KMS-11 (cell line): ENCODE data around the gene RHBDD2.
"Not testable (repeated sequence)": the region's sequence is repeated elsewhere in the genome, so short reads cannot be mapped to it uniquely, and the experiment has no call there.

ENCODE experiments used
- H2AFZ ChIP-seq: fragments of 200-600 bp; sonication (generic); 2 replicates; pipeline ENCODE4 v1.6.1; 2016; ENCODE audit warnings: antibody characterized with exemption, mixed run types, low read depth
- H3K27ac ChIP-seq: fragments of 200-600 bp; sonication (generic); 2 replicates; pipeline ENCODE4 v1.6.1; 2016; ENCODE audit warnings: mild to moderate bottlenecking, mixed run types
- H3K27me3 ChIP-seq: fragments of 200-600 bp; sonication (generic); 2 replicates; pipeline ENCODE4 v1.6.1; 2017; ENCODE audit warnings: mild to moderate bottlenecking, low read depth, mixed run types, moderate library complexity; ENCODE audit not compliant: insufficient read depth
- H3K36me3 ChIP-seq: fragments of 200-600 bp; sonication (generic); 2 replicates; pipeline ENCODE4 v1.6.1; 2017; ENCODE audit warnings: mild to moderate bottlenecking, mixed run types; ENCODE audit not compliant: insufficient read depth
- H3K4me1 ChIP-seq: fragments of 200-600 bp; sonication (generic); 2 replicates; pipeline ENCODE4 v1.6.1; 2016; ENCODE audit warnings: mild to moderate bottlenecking, low read depth, mixed run types; ENCODE audit not compliant: poor library complexity, severe bottlenecking
- H3K4me2 ChIP-seq: fragments of 200-600 bp; sonication (generic); 2 replicates; pipeline ENCODE4 v1.7.0; 2016; ENCODE audit warnings: mild to moderate bottlenecking, mixed run types
- H3K4me3 ChIP-seq: fragments of 200-600 bp; sonication (generic); IDR thresholded peaks from 2 replicates; pipeline ENCODE4 v1.6.1; 2017; ENCODE audit warnings: low read depth, low read length, mixed read lengths; ENCODE audit not compliant: insufficient read depth
- H3K79me2 ChIP-seq: fragments of 200-600 bp; sonication (generic); 2 replicates; pipeline ENCODE4 v1.6.1; 2016; ENCODE audit warnings: low read depth, mixed run types; ENCODE audit not compliant: insufficient read depth
- H3K9ac ChIP-seq: fragments of 200-600 bp; sonication (generic); 2 replicates; pipeline ENCODE4 v1.6.1; 2016; ENCODE audit warnings: mild to moderate bottlenecking, mixed run types
- H4K20me1 ChIP-seq: fragments of 200-600 bp; sonication (generic); 2 replicates; pipeline ENCODE4 v1.6.1; 2016; ENCODE audit warnings: mild to moderate bottlenecking, mixed run types; ENCODE audit not compliant: insufficient read depth
- TF ChIP-seq, protein P1 (sequence below): fragments of 200-600 bp; sonication (generic); conservative IDR thresholded peaks from 2 replicates; pipeline ENCODE4 v1.6.1; 2017; ENCODE audit warnings: low read depth, mild to moderate bottlenecking, antibody characterized with exemption, low read length, moderate library complexity, mixed read lengths

RHBDD2 gene

GRCh38 chr7:75905785-75906604 is 27.2 kb downstream of the RHBDD2 start:
- H3K4me1 ChIP-seq = peaks cover 27% of the 10 kb centered on the region
- H3K4me2 ChIP-seq = peak overlapping the region; percentile 58
- no peak overlapping the region for H3K4me3 ChIP-seq
- peak overlapping the region; percentile 17; the same call in 1 of the 2 replicates for H3K9ac ChIP-seq
- no peaks in the 10 kb centered on the region for H4K20me1 ChIP-seq
- H3K36me3 ChIP-seq = no peaks in the 10 kb centered on the region
- TF ChIP-seq, protein P1, sequence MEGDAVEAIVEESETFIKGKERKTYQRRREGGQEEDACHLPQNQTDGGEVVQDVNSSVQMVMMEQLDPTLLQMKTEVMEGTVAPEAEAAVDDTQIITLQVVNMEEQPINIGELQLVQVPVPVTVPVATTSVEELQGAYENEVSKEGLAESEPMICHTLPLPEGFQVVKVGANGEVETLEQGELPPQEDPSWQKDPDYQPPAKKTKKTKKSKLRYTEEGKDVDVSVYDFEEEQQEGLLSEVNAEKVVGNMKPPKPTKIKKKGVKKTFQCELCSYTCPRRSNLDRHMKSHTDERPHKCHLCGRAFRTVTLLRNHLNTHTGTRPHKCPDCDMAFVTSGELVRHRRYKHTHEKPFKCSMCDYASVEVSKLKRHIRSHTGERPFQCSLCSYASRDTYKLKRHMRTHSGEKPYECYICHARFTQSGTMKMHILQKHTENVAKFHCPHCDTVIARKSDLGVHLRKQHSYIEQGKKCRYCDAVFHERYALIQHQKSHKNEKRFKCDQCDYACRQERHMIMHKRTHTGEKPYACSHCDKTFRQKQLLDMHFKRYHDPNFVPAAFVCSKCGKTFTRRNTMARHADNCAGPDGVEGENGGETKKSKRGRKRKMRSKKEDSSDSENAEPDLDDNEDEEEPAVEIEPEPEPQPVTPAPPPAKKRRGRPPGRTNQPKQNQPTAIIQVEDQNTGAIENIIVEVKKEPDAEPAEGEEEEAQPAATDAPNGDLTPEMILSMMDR = no peak
- H3K79me2 ChIP-seq = no peaks in the 10 kb centered on the region
- peak overlapping the region; percentile 43 for H3K27ac ChIP-seq
- H3K27me3 ChIP-seq = no peaks in the 10 kb centered on the region; the same call in 1 of the 2 replicates
- H2AFZ ChIP-seq = peak overlapping the region; percentile 57

GRCh38 chr7:75906991-75907667 is 28.3 kb downstream of the RHBDD2 start:
- H4K20me1 ChIP-seq = no peaks in the 10 kb centered on the region
- H3K9ac ChIP-seq = no peak overlapping the region
- H3K27me3 ChIP-seq = no peaks in the 10 kb centered on the region; the same call in 1 of the 2 replicates
- H3K4me1 ChIP-seq = peaks cover 27% of the 10 kb centered on the region
- H3K4me2 ChIP-seq = no peak overlapping the region
- H3K36me3 ChIP-seq = no peaks in the 10 kb centered on the region
- H3K27ac ChIP-seq = no peak overlapping the region
- H2AFZ ChIP-seq = no peak overlapping the region
- TF ChIP-seq, protein P1 = no peak
- H3K4me3 ChIP-seq = no peak overlapping the region
- H3K79me2 ChIP-seq = no peaks in the 10 kb centered on the region

- H2AFZ ChIP-seq, H3K9ac ChIP-seq, H3K4me2 ChIP-seq, H3K27ac ChIP-seq, H4K20me1 ChIP-seq, H3K36me3 ChIP-seq, H3K27me3 ChIP-seq, H3K79me2 ChIP-seq, H3K4me3 ChIP-seq: not testable (repeated sequence)
- H3K4me1 ChIP-seq = peaks cover 27% of the 10 kb centered on the region
Observed at GRCh38 chr7:75907668-75908039, 28.8 kb downstream of the RHBDD2 start.

DNA sequence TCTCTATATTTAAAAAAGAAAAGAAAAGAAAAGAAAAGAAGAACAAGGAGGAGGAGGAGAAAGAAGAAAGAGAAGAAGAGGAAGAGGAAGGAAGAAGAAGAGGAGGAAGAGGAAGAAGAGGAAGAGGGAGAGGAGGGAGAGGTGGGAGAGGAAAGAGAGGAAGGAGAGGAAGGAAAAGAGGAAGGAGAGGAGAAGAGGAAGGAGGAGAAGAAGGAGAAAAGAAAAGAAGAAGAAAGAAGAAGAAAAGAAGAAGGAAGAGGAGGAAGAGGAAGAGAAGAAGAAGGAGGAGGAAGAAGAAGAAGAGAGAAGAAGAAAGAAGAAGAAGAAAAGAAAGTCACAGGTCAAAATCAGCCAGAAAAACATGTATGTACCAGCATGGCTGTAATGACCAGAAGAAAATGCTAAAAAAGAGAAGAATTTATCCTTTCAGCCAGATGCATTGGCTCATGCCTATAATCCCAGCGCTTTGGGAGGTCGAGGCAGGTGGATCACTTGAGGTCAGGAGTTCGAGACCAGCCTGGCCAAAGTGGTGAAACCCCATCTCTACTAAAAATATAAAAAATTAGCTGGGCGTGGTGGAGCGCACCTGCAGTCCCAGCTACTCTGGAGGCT is 30.8 kb downstream of the RHBDD2 start:
- Histone ChIP-seq H3K4me2 (no peak overlapping the region), H3K27ac (no peak overlapping the region), H3K79me2 (no peaks in the 10 kb centered on the region), H3K4me1 (peaks cover 28% of the 10 kb centered on the region), H2AFZ (no peak overlapping the region), H4K20me1 (no peaks in the 10 kb centered on the region), H3K4me3 (no peak overlapping the region), H3K9ac (no peak overlapping the region), H3K27me3 (no peaks in the 10 kb centered on the region), H3K36me3 (no peaks in the 10 kb centered on the region)
- TF ChIP-seq, protein P1 = no peak

DNA sequence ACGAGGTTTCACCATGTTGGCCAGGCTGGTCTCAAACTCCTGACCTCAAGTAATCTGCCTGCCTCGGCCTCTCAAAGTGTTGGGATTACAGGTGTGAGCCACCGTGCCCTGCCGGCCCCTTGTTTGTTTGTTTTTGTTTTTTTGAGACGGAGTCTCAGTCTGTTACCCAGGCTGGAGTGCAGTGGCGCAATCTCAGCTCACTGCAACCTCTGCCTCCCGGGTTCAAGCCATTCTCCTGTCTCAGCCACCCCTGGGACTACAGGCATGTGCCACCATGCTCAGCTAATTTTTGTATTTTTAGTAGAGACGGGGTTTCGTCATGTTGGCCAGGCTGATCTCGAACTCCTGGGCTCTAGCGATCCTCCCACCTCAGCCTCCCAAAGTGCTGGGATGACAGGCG is 32.4 kb downstream of the RHBDD2 start:
- not testable (repeated sequence) for H2AFZ ChIP-seq, H3K4me2 ChIP-seq, H3K27me3 ChIP-seq, H3K36me3 ChIP-seq, H3K27ac ChIP-seq, H3K9ac ChIP-seq, H3K4me3 ChIP-seq, H4K20me1 ChIP-seq, H3K79me2 ChIP-seq
- H3K4me1 ChIP-seq = peaks cover 17% of the 10 kb centered on the region
